ENCODE data around the gene REXO4. TPM values are rescaled to one million over a fixed set of nuclear protein-coding genes. Genes with fewer than 3 reads are reported as not detected.

The REXO4 gene
- total and polyA plus RNA-seq, 2 donors (not counting 3 experiments of a cell fraction or from before 2014, with no cell fraction given) = 19.5 to 29.5 TPM

GRCh38 chr9:133449760-133450159 lies 31.9 kb upstream of the REXO4 start:
- no peak for FAIRE-seq
- DNase-seq (ENCODE audit: low read depth, low spot score) = no peak
- POLR2A ChIA-PET = no interaction called here
- no peak overlapping the region for H3K4me2 ChIP-seq (ENCODE audit: insufficient read depth, low read length)
- no peaks in the 10 kb centered on the region for H3K36me3 ChIP-seq (ENCODE audit: control insufficient read depth in 2 of 2, extremely low read depth in 1 of 2, insufficient read depth in 2 of 2, low read length in 2 of 2)
- TF ChIP-seq GATA2 (IDR thresholded peaks at IDR 0.05; ENCODE audit: insufficient read depth, insufficient read length, low read depth, low read length) (no peak), EZH2 (IDR thresholded peaks at IDR 0.05; ENCODE audit: borderline replicate concordance, low read depth, low read length, severe bottlenecking) (no peak), POLR2AphosphoS5 (IDR thresholded peaks at IDR 0.05; ENCODE audit: insufficient read depth, low read depth, low read length) (no peak), FOS (IDR thresholded peaks at IDR 0.05; ENCODE audit: borderline replicate concordance, insufficient read depth, low read length) (no peak), POLR2A (IDR thresholded peaks at IDR 0.05; ENCODE audit: low read depth, low read length) (no peak), JUN (IDR thresholded peaks at IDR 0.05; ENCODE audit: borderline replicate concordance, insufficient read depth, insufficient read length, low read depth) (no peak), MYC (IDR thresholded peaks at IDR 0.05; ENCODE audit: low read depth, low read length) (no peak), MAX (IDR thresholded peaks at IDR 0.05; ENCODE audit: insufficient read depth, insufficient read length) (no peak), CTCF (IDR thresholded peaks at IDR 0.05; ENCODE audit: extremely low read depth in 1 of 2, insufficient read depth in 1 of 2, low read depth in 1 of 2, low read length in 2 of 2) (no peak)
- no peak overlapping the region for H3K4me3 ChIP-seq (replicated peaks in 1 of 3; ENCODE audit: insufficient read depth in 1 of 3, low read depth in 1 of 3, low read length in 3 of 3)
- no peaks in the 10 kb centered on the region for H3K9me3 ChIP-seq (replicated peaks; ENCODE audit: control insufficient read depth, insufficient read depth, low read length)
- CTCF ChIA-PET = no interaction called here
- dilution Hi-C loops (cut with MboI; ENCODE audit: extremely low pct_ligation_motif_present, low sequenced_read_pairs) = no loop called here
- H2AFZ ChIP-seq (ENCODE audit: low read depth, low read length) = no peak overlapping the region
- H3K9ac ChIP-seq (replicated peaks; ENCODE audit: extremely low read depth, insufficient read depth, low read length) = no peak overlapping the region
- H3K79me2 ChIP-seq (ENCODE audit: control insufficient read depth, insufficient read depth, low read length) = no peaks in the 10 kb centered on the region
- intact Hi-C loops (cut with micrococcal nuclease) = no loop called here
- no peaks in the 10 kb centered on the region for H3K9me1 ChIP-seq (replicated peaks; ENCODE audit: control insufficient read depth, extremely low read depth, insufficient read depth, low read length)
- H3K27ac ChIP-seq (ENCODE audit: insufficient read depth, low read depth, low read length) = no peak overlapping the region
- no TSS peak for BruUV-seq (replicated peaks)
- no peaks in the 10 kb centered on the region for H3K4me1 ChIP-seq (ENCODE audit: control insufficient read depth, extremely low read depth, insufficient read depth, low read length)
- no peaks in the 10 kb centered on the region for H4K20me1 ChIP-seq (replicated peaks; ENCODE audit: control insufficient read depth, extremely low read depth, insufficient read depth, low read length)
- H3K27me3 ChIP-seq (ENCODE audit: control insufficient read depth in 2 of 2, insufficient read depth in 2 of 2, low read length in 2 of 2) = no peaks in the 10 kb centered on the region

Data from endothelial cell of umbilical vein (primary cell).